ENCODE measurements around the gene NR5A2.

Gene NR5A2

DNA sequence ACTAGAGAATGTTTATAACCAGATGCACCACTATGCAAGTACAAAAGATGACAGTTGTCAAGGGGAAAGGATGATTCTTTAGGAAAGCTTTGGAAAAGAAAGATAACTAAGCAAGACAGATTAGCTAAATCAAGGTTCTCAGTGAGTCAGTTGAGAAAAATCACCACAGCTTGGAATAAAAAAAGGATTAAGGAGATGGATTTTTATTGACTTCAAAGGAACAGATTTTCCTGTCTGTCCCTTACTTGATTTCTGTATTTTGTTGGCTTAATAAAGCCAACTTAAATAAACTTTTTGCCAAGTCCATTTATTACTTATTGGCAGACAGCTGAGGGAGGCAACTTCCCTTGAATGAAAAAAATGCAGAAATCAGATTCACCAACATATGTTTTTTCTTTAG is 93.9 kb downstream of the NR5A2 start:
- no peaks in the 10 kb centered on the region for H3K9me3 Mint-ChIP-seq
- no peak overlapping the region for H3K27ac Mint-ChIP-seq
- peaks cover 5% of the 10 kb centered on the region for H3K27me3 Mint-ChIP-seq
- H3K36me3 Mint-ChIP-seq, result no peaks in the 10 kb centered on the region
- no peak overlapping the region for H3K4me3 Mint-ChIP-seq
- no peaks in the 10 kb centered on the region for H3K4me1 Mint-ChIP-seq

DNA sequence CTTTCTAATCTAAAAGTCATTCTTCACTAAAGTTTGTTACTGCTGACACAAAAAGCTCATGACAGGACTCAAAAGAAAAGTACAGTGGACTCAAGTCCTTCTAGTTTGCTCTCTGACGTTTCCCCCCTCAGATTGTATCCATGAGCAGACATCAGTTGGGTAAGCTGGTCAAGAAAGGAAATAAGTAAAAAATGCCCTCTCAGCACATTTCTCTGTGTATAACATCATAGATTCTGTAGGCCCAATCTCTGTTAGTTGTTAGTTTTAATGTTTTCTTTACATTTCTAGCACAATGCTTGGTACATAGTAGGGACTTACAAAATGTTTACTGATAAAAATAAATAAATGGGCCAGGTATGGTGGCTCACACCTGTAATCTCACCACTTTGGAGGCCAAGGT is 96.8 kb downstream of the NR5A2 start:
- Mint-ChIP-seq H3K4me3 (no peak overlapping the region), H3K4me1 (peaks cover 6% of the 10 kb centered on the region), H3K27ac (peak overlapping the region; percentile 2), H3K27me3 (peaks cover 5% of the 10 kb centered on the region), H3K9me3 (no peaks in the 10 kb centered on the region), H3K36me3 (no peaks in the 10 kb centered on the region)

DNA sequence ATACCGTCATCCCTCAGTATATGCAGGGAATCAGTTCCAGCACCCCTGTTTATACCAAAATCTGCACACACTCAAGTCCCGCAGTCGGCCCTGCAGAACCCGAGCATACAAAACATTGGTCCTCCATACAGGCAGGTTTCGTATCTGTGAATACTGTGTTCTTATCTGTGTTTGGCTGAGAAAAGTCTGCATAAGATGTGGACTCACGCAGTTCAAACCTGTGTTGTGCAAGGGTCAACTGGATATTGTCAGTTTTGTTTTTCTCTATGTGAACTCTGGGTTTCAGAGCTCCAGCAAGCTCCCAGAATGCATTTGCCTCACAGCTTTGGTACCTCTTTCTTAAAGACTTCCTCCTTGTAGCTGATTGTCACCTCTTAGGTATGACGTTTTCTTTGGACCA is 100.6 kb downstream of the NR5A2 start:
- Mint-ChIP-seq H3K4me1 (peaks cover 15% of the 10 kb centered on the region), H3K9me3 (no peaks in the 10 kb centered on the region), H3K27me3 (no peaks in the 10 kb centered on the region), H3K27ac (no peak overlapping the region), H3K36me3 (no peaks in the 10 kb centered on the region), H3K4me3 (no peak overlapping the region)

DNA sequence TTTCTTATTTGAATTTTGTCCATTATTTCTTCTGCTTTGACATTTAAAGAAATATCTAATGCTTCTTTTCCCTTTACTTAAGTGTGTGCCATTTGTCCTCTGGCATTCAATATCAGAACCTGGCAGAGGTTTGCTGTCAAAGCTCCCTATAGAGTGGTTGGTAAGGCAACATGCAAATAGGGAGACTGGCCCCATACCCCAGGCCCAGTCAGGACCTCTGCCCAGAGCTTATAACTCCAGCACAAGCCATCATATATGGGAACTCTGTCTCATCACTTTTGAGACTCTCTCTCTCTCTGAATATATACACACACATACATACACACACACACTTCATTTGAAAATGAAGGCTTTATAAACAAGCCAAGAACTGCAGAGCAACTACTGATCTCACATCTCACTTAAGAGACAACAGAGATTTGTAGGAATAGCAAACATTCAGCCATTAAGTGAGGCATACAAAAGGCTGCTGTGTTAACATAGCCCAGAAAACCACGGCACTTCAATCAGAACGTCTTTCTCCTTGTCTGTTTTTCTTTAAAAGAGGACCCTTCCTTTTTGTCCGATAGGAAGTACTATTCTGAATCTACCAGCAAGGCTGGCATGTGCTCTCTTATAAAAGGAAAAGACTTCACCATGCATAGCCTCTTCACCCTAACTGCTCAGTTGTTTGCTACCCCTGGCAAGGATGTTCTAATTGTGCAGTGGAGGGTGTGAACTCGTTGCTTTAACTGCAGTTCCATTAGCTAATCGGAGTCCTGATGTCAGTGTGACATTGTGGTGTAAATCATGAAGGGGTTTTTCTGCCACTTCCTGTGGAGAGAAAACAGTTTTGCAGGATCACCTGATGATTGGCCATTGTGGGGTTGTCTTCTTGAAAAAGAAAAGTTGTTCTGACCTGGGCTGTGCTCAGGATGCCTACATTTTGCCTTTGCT is 101.7 kb downstream of the NR5A2 start:
- Mint-ChIP-seq H3K36me3 (no peaks in the 10 kb centered on the region), H3K27me3 (no peaks in the 10 kb centered on the region), H3K4me1 (peaks cover 15% of the 10 kb centered on the region), H3K4me3 (no peak overlapping the region), H3K27ac (no peak overlapping the region), H3K9me3 (no peaks in the 10 kb centered on the region)

DNA sequence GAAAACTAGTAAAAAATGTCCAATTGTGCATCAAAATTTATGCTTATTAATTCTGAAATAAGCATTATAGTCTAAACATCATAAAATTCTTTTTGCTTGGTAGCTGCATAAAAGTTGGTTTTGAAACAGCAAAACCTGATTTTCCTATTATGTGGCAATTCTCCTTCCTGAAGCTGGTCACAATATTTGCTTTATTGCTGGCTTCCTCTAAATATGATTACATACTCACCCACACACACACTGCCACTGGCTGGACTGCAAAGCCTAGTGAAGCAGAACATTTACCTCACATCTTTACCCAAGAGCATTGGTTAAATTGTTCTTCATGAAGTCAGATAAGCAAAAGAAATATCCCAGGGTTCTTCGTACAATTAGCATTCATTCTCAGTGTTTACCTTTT is 103.0 kb downstream of the NR5A2 start:
- H3K9me3 Mint-ChIP-seq, result no peaks in the 10 kb centered on the region
- no peak overlapping the region for H3K27ac Mint-ChIP-seq
- H3K4me3 Mint-ChIP-seq, result no peak overlapping the region
- no peaks in the 10 kb centered on the region for H3K27me3 Mint-ChIP-seq
- H3K4me1 Mint-ChIP-seq, result peaks cover 15% of the 10 kb centered on the region
- no peaks in the 10 kb centered on the region for H3K36me3 Mint-ChIP-seq

DNA sequence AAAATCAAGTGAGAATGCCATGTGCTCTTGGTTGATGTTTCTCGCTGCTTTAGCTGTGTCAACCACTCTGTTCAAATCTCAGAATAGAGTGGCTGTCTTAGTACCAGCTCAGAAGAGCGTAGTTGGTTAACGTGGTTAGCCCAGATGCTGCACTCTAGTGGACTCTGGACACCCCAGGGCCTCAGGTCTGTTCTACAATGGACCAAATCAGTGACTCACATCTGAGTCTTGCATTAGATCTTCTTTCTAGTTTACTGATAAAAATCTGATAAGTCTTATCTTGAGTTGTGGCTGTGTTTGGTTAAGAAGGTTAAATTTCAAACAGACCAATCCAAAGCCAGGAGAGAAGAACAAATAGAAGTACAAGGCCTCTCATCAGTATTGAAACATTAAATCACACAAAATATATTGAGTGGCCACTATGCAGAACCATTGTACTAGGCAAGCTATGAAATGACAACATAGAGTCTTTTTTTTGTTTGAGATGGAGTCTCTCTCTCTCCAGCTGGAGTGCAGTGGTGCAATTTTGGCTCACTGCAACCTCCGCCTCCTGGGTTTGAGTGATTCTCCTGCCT is 104.1 kb downstream of the NR5A2 start:
- Mint-ChIP-seq H3K27ac (peak overlapping the region; percentile 4), H3K9me3 (no peaks in the 10 kb centered on the region), H3K4me3 (no peak overlapping the region), H3K4me1 (peaks cover 15% of the 10 kb centered on the region), H3K36me3 (no peaks in the 10 kb centered on the region), H3K27me3 (no peaks in the 10 kb centered on the region)

DNA sequence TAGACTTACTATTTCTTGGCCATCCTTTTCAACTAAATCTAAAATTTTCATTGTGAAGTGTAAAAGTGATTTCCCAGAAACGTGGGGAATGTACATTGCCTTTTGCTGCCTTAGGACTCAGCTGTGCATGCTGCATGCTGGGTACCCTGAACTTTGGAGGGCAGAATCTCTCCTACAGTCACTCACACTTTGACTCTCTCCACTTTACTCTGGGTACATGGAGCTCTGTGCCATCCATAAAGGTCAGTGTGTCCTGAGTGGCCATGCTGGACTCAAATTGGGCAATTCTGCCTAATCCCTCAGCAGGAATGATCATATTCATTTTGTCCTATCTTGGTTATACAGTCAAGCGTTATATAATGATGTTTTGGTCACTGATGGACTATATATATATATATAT is 105.6 kb downstream of the NR5A2 start:
- Mint-ChIP-seq H3K4me1 (peaks cover 15% of the 10 kb centered on the region), H3K36me3 (no peaks in the 10 kb centered on the region), H3K27me3 (no peaks in the 10 kb centered on the region), H3K9me3 (no peaks in the 10 kb centered on the region), H3K4me3 (no peak overlapping the region), H3K27ac (no peak overlapping the region)

DNA sequence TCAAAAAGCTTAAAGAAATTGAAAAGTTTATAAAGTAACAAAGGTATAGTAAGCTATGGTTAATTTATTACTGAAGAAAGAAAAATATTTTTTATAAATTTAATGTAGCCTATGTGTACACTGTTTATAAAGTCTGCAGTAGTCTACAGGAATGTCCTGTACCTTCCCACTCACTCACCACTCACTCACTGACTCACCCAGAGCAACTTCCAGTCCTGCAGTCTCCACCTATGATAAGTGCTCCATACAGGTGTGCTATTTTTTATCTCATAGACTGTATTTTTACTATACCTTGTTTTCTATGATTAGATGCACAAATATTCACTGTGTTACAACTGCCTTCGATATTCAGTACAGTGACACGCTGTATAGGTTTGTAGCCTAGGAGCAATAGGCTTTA is 106.6 kb downstream of the NR5A2 start:
- H3K9me3 Mint-ChIP-seq, result no peaks in the 10 kb centered on the region
- H3K4me3 Mint-ChIP-seq, result no peak overlapping the region
- no peaks in the 10 kb centered on the region for H3K36me3 Mint-ChIP-seq
- no peaks in the 10 kb centered on the region for H3K27me3 Mint-ChIP-seq
- peaks cover 11% of the 10 kb centered on the region for H3K4me1 Mint-ChIP-seq
- H3K27ac Mint-ChIP-seq, result no peak overlapping the region

DNA sequence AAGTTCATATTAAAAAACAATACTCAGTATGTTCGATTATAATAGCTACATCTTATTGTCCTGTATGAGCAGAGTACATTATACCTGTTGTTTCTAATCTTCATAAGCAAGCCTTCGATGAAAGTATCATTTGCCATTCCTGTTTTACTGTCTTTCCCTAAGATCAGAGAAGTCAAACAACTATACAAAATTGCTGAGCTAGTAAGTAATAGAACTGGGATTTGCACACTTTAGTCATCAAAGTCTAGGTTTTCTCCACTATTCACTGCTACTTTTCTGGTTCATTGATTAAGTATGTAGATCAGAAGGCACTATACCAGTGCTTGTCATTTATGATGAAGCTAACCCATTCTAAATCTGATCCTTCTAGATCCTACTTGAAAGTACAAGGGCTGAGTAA is 108.9 kb downstream of the NR5A2 start:
- Mint-ChIP-seq H3K4me1 (no peaks in the 10 kb centered on the region), H3K27ac (no peak overlapping the region), H3K27me3 (no peaks in the 10 kb centered on the region), H3K4me3 (no peak overlapping the region), H3K36me3 (no peaks in the 10 kb centered on the region), H3K9me3 (no peaks in the 10 kb centered on the region)

DNA sequence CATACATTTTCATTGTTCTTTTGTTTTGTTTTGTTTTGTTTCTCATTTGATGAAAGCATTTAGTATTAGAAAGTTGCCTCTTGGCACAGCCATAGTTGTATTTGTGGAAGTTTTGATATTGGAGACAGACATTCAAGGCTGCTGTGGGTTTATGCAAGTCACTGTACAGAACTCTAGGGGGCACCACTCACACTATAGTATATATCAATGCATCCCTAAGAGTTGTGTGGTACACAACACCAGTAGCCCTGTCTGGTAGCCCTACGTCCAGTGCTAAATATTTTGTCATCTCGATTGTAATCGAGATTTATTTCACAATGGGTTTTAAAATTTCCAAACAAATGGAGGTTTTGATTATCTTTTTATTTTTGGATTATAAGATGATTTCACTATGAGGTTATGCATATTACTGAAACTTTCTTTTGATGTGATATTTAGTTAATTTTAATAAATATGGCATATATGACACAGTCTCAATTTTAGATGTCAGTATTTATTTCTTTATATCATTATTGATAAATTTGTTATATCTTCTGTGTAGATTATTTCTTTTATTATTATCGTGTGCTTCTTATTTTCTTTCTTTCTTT is 112.2 kb downstream of the NR5A2 start:
- no peaks in the 10 kb centered on the region for H3K36me3 Mint-ChIP-seq
- H3K4me3 Mint-ChIP-seq, result no peak overlapping the region
- no peaks in the 10 kb centered on the region for H3K4me1 Mint-ChIP-seq
- no peaks in the 10 kb centered on the region for H3K9me3 Mint-ChIP-seq
- H3K27ac Mint-ChIP-seq, result no peak overlapping the region
- no peaks in the 10 kb centered on the region for H3K27me3 Mint-ChIP-seq

DNA sequence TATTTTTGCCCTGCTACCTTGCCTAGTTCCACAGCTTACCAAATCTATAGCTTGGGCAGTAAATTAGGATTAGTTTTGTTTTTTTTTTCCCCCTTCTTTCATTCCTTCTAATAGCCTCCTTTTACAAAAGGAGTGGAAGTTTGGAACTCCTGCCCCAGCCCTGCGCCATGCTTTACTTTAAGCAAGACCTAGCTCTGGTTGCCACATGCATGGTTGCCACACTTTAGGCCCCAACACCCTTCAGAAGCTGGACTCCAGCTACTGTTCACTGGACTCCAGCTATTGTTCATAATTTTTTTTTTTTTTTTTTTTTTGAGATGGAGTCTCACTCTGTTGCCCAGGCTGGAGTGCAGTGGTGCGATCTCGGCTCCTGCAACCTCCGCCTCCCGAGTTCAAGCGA is 115.8 kb downstream of the NR5A2 start:
- no peak overlapping the region for H3K4me3 Mint-ChIP-seq
- no peaks in the 10 kb centered on the region for H3K27me3 Mint-ChIP-seq
- H3K27ac Mint-ChIP-seq, result no peak overlapping the region
- H3K36me3 Mint-ChIP-seq, result no peaks in the 10 kb centered on the region
- H3K9me3 Mint-ChIP-seq, result no peaks in the 10 kb centered on the region
- no peaks in the 10 kb centered on the region for H3K4me1 Mint-ChIP-seq

DNA sequence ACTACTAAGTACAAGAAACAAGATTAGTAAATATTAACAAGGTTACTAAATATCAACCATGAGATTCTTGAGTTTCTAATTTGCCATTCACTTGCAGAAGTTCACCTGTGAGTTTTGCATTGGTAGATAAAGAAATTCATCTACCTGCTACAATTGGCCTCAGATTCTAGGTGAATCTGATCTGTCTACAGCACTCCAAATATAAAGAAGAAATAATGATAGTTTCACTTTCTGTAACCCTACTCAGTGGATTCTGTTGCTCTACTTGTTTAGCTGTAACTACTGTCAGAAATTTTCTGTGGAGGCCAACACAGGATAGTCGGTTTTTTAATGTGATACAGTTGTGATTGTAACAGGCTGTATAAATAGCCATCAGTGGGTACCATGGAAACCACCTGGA is 118.6 kb downstream of the NR5A2 start:
- no peak overlapping the region for H3K4me3 Mint-ChIP-seq
- H3K27ac Mint-ChIP-seq, result no peak overlapping the region
- peaks cover 12% of the 10 kb centered on the region for H3K4me1 Mint-ChIP-seq
- no peaks in the 10 kb centered on the region for H3K27me3 Mint-ChIP-seq
- H3K9me3 Mint-ChIP-seq, result peaks cover 3% of the 10 kb centered on the region
- no peaks in the 10 kb centered on the region for H3K36me3 Mint-ChIP-seq

DNA sequence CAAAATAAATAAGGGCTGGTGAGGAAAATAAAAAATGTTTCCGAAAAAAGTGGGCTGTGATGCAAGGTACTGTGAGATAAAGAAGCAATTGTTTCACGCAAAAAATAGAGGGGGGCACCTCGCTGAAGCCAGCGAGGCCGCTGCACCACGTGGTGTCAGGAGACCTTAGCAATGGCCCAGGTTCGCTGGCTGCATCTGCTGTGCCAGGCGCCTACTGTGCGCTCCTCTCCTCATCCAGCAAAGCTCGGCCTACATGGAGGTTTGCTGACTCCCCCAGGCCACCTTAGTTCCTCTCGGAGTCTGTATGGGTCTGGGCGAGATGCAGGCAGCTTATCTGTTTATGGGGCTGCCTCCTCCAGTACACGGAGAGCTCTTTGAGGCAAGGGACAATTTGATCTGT is 119.6 kb downstream of the NR5A2 start:
- no peaks in the 10 kb centered on the region for H3K27me3 Mint-ChIP-seq
- H3K27ac Mint-ChIP-seq, result no peak overlapping the region
- H3K36me3 Mint-ChIP-seq, result no peaks in the 10 kb centered on the region
- peaks cover 3% of the 10 kb centered on the region for H3K9me3 Mint-ChIP-seq
- H3K4me1 Mint-ChIP-seq, result peaks cover 12% of the 10 kb centered on the region
- no peak overlapping the region for H3K4me3 Mint-ChIP-seq

DNA sequence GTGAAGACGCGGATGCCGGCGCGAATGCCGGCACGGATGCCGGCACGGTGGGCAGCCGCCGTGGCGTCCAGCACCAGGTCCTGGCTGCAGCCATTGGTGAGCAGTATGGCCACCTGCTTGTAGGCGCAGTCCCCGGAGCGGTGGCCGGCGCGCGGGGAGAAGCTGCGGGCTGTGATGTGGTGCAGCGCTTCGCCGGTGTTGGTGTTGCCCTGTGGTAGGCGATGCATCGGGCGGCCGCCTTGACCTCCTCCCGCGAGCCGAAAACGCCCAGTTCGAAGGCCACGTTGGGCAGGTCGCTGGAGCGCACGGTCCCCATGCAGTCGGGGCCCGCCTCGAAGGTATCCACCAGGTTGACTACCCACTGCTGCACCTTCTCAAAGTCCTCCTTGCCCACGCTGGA is 120.2 kb downstream of the NR5A2 start:
- Mint-ChIP-seq H3K36me3 (no peaks in the 10 kb centered on the region), H3K4me3 (no peak overlapping the region), H3K27ac (no peak overlapping the region), H3K9me3 (peaks cover 3% of the 10 kb centered on the region), H3K27me3 (no peaks in the 10 kb centered on the region), H3K4me1 (peaks cover 17% of the 10 kb centered on the region)

DNA sequence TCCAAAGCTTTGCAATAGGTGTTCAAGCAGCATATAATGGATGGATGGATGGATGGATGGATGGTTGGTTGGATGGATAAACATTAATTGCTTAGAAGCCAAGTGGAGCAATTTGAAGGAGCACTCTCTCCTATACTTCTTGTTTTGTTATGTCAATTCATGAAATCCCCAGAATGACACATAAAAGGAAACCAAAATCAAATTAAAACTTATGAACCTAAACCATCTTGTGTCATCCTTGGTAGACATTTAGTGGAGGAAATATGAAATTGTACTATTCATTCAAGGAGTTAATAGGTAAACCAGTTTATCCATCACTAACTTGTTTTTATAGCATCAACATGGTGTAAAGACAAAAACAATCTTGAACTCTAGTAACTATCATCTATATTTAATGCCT is 122.5 kb downstream of the NR5A2 start:
- Mint-ChIP-seq H3K4me3 (peak overlapping the region; percentile 38), H3K27me3 (no peaks in the 10 kb centered on the region), H3K36me3 (no peaks in the 10 kb centered on the region), H3K27ac (no peak overlapping the region), H3K4me1 (peaks cover 38% of the 10 kb centered on the region), H3K9me3 (peaks cover 3% of the 10 kb centered on the region)

DNA sequence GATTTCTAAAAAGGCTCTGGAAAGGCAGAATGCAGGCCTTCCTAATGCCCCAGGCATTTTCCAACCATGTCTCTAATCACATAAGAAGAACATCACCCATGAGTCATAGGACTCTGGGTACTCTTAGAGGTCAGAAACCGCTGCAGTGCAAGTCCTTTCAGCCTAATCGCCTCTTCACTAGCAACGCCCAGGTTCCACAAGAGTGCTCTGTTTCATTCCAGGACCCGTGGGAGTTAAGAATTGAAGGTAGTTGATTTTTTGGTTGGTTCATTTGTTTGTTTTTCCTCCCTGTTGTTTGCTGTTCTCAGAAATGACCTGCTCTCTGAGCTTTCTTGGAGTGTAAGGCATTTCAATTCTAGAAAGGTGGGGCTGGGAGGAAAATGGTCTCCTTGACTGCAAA is 123.2 kb downstream of the NR5A2 start:
- no peak overlapping the region for H3K4me3 Mint-ChIP-seq
- H3K36me3 Mint-ChIP-seq, result no peaks in the 10 kb centered on the region
- peaks cover 38% of the 10 kb centered on the region for H3K4me1 Mint-ChIP-seq
- peak overlapping the region; percentile 59 for H3K27ac Mint-ChIP-seq
- H3K27me3 Mint-ChIP-seq, result no peaks in the 10 kb centered on the region
- H3K9me3 Mint-ChIP-seq, result peaks cover 3% of the 10 kb centered on the region

All from activated naive CD4-positive, alpha-beta T cell treated with anti-CD3 and anti-CD28 coated beads, Interleukin-2, amount 50 U/mL, for 24 hours (primary cell).